Measurements from ENCODE around the gene ADAMTS6.

GRCh38 chr5:65194871-65195270 lies 286.8 kb downstream of the ADAMTS6 start:
- no peak for TF ChIP-seq CTCF (IDR thresholded peaks at IDR 0.05; ENCODE audit: insufficient read depth, low read length, poor library complexity, severe bottlenecking)
- TF ChIP-seq EZH2phosphoT487 (conservative IDR thresholded peaks at IDR 0.05; ENCODE audit: low read length): no peak

Measured in SU-DHL-6 (cell line).